GM12874 (cell line): ENCODE results near the gene ARHGEF1.

Experiments
- CTCF ChIP-seq: IDR thresholded peaks from 2 replicates; pipeline ENCODE4 v1.5.1; 2011; ENCODE audit warnings: low read depth, mild to moderate bottlenecking, control low read depth, low read length, moderate library complexity; ENCODE audit not compliant: insufficient read depth

Gene ARHGEF1

GRCh38 chr19:41890936-41891335, 8.0 kb downstream of the ARHGEF1 start:
- no peak for TF ChIP-seq CTCF

DNA sequence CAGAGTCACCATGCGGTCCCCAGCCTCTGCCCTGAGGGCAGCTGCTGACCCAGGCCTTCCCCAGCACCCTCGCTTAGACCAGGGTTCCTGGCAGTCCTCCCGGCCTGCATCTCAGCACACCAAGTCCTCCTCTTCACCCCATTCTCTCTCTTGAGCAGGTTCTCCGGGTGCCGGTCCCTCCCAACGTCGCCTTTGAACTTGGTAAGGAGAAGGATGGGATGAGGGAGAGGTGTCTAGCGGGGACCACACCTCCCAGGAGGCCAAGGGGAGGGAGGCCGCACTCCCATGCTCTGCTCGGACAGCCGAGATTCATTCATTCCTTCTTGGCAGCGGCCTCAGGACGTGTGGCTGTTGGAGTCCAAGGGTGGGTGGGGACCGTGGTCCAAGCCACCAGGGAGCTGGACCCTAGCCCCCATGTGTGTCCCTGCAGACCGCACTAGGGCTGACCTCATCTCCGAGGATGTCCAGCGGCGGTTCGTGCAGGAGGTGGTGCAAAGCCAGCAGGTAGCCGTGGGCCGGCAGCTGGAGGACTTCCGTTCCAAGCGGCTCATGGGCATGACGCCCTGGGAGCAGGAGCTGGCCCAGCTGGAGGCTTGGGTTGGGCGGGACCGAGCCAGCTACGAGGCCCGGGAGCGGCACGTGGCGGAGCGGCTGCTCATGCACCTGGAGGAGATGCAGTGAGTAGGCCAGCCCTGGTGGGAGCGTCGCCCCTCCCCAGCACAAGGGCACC, 9.4 kb downstream of the ARHGEF1 start:
- TF ChIP-seq CTCF = no peak

- peak; percentile 29; the same call in 1 of the 2 replicates for TF ChIP-seq CTCF
Observed at GRCh38 chr19:41893899-41894298, 10.9 kb downstream of the ARHGEF1 start.

- TF ChIP-seq CTCF = no peak
Observed at GRCh38 chr19:41894350-41894749, 11.4 kb downstream of the ARHGEF1 start.

DNA sequence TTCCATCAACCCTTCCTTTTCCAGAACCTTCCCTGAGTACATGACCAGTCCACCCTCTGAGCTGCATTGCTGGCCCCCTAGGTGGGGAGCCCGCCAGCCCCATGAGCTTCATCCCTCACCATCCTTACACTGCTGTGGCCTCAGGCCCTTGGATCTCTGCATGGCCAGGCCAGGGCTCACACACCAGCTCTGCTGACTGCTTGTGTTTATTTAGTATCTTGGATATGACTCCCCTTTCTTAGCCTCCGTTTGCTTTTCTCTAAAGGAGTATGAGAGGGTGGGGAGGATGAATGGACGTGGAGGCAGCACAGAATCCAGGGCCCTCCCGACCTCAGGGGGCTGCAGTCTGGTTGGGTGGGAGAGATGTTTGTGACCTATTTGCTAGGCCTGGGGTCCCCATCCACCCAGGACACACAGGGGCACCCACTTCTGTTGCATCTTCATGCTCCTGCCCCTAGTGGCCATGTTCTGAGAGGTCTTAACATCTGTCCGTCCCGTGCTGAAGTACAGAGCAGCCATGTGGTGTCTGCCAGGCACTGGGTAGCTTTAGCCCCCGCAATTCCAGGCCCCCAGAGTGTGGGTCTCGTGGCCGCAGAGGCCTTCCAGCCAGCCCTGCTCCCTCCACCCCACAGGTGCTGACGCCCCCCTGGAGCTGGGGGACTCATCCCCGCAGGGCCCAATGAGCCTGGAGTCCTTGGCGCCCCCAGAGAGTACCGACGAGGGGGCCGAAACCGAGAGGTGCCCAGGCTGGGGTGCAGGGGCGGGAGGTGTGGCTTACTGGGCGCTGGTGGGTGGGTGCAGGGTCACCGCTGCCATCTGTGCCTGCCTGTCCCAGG, 13.0 kb downstream of the ARHGEF1 start:
- TF ChIP-seq CTCF = peak; percentile 40

DNA sequence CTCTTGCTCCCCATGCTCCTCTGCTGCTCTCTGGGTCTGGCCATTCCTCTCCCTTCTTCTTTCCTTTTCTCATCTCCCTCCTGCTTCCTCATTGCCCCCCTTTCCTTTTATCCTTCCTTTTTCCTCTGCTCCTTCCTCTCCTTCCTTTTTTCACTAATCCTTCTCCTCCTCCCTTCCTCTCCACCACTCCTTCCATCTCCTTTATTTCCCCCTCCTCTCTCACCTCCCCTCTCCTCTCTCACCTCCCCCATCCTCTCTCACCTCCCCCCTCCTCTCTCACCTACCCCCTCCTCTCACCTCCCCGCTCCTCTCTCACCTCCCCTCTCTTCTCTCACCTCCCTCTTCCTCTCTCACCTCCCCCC, 13.6 kb downstream of the ARHGEF1 start:
- TF ChIP-seq CTCF = no peak

- no peak for TF ChIP-seq CTCF
Observed at GRCh38 chr19:41897181-41897580, 14.2 kb downstream of the ARHGEF1 start.
